Epithelial cell of prostate (primary cell): ENCODE data around the gene KIF5C.
"Not testable (repeated sequence)": the region's sequence is repeated elsewhere in the genome, so short reads cannot be mapped to it uniquely, and the experiment has no call there.

Experiments
- DNase-seq: peaks from one replicate; pipeline ENCODE4 v3.0.0-alpha.2; 2011; ENCODE audit warnings: low read depth, low spot score
- H3K27ac ChIP-seq: fragments of 450-650 bp; 2 replicates; pipeline ENCODE4 v1.5.1; 2017; ENCODE audit warnings: mild to moderate bottlenecking

Gene KIF5C

GRCh38 chr2:148874868-148875341 lies at the start of gene KIF5C:
Gene KIF5C (plus strand): TSS chr2:148875227. CDS start chr2:148875618, 391 bp downstream.
- no peak within 1 kb of the TSS for H3K27ac ChIP-seq
- peak; percentile 2 for DNase-seq

GRCh38 chr2:148826791-148827190 lies 48.2 kb upstream of the KIF5C start:
- H3K27ac ChIP-seq: no peak overlapping the region
- DNase-seq: no peak

- no peak for DNase-seq
- H3K27ac ChIP-seq: no peak overlapping the region
Measured at GRCh38 chr2:148828941-148829340, 46.1 kb upstream of the KIF5C start.

- DNase-seq: no peak
- no peak overlapping the region for H3K27ac ChIP-seq
Measured at GRCh38 chr2:148829618-148830017, 45.4 kb upstream of the KIF5C start.

- no peak for DNase-seq
- H3K27ac ChIP-seq: no peak overlapping the region
Measured at GRCh38 chr2:148832637-148833036, 42.4 kb upstream of the KIF5C start.

GRCh38 chr2:148842050-148842449 lies 33.0 kb upstream of the KIF5C start:
- DNase-seq: no peak
- H3K27ac ChIP-seq: no peak overlapping the region

GRCh38 chr2:148848146-148848545 lies 26.9 kb upstream of the KIF5C start:
- DNase-seq: no peak
- H3K27ac ChIP-seq: no peak overlapping the region

GRCh38 chr2:148853458-148853857 lies 21.6 kb upstream of the KIF5C start:
- H3K27ac ChIP-seq: no peak overlapping the region
- DNase-seq: no peak

- no peak overlapping the region for H3K27ac ChIP-seq
- no peak for DNase-seq
Measured at GRCh38 chr2:148860037-148860436, 15.0 kb upstream of the KIF5C start.

GRCh38 chr2:148861367-148861766 lies 13.7 kb upstream of the KIF5C start:
- no peak for DNase-seq
- no peak overlapping the region for H3K27ac ChIP-seq

- not testable (repeated sequence) for H3K27ac ChIP-seq, DNase-seq
Measured at GRCh38 chr2:148862478-148862877, 12.5 kb upstream of the KIF5C start.

GRCh38 chr2:148865512-148865911 lies 9.5 kb upstream of the KIF5C start:
- no peak for DNase-seq
- no peak overlapping the region for H3K27ac ChIP-seq

GRCh38 chr2:148866091-148866490 lies 8.9 kb upstream of the KIF5C start:
- DNase-seq: no peak
- no peak overlapping the region for H3K27ac ChIP-seq

GRCh38 chr2:148867079-148867769 lies 7.8 kb upstream of the KIF5C start:
- H3K27ac ChIP-seq: no peak overlapping the region

GRCh38 chr2:148875387-148876051 lies 492 bp downstream of the KIF5C start:
- DNase-seq: no peak
- no peak overlapping the region for H3K27ac ChIP-seq

More at GRCh38 chr2:148867079-148867769, 7.8 kb upstream of the KIF5C start:
- no peak for DNase-seq

- DNase-seq: no peak
- no peak overlapping the region for H3K27ac ChIP-seq
Measured at GRCh38 chr2:148876202-148876594, 1.2 kb downstream of the KIF5C start.

- H3K27ac ChIP-seq: no peak overlapping the region
- DNase-seq: no peak
Measured at GRCh38 chr2:148876595-148877402, 1.8 kb downstream of the KIF5C start.

- no peak for DNase-seq
- no peak overlapping the region for H3K27ac ChIP-seq
Measured at GRCh38 chr2:148877403-148877740, 2.3 kb downstream of the KIF5C start.

GRCh38 chr2:148880636-148881035 lies 5.6 kb downstream of the KIF5C start:
- no peak overlapping the region for H3K27ac ChIP-seq
- no peak for DNase-seq

- H3K27ac ChIP-seq: no peak overlapping the region
- DNase-seq: no peak
Measured at GRCh38 chr2:148882051-148882450, 7.0 kb downstream of the KIF5C start.

- no peak for DNase-seq
- no peak overlapping the region for H3K27ac ChIP-seq
Measured at GRCh38 chr2:148885209-148885608, 10.2 kb downstream of the KIF5C start.
